Measurements from ENCODE around the gene NBAS.
"Not testable (repeated sequence)": the region's sequence is repeated elsewhere in the genome, so short reads cannot be mapped to it uniquely, and the experiment has no call there.

The NBAS gene

GRCh38 chr2:15260196-15260595 lies 300.9 kb downstream of the NBAS start:
- no peak for DNase-seq (ENCODE audit: low spot score)

DNA sequence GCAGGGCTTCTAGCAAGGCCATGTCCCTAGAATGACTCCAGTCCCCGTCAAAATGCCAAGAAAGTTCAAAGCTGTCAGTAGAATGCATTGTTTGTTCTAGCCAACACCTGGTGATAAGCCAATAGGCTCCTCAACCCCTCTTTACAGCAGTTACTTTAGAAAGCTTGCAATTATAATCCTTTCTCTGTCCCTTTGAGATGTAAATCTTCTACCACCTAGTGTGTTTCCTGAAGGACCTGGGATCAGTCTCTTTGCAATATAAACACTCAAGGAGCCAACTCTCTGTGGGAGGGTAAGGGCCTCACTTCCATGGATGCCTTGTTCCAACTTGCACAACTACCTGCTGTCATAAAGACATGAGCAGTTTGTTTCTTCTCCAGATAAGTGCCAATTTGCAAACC lies 301.8 kb downstream of the NBAS start:
- DNase-seq (ENCODE audit: low spot score) = no peak

DNA sequence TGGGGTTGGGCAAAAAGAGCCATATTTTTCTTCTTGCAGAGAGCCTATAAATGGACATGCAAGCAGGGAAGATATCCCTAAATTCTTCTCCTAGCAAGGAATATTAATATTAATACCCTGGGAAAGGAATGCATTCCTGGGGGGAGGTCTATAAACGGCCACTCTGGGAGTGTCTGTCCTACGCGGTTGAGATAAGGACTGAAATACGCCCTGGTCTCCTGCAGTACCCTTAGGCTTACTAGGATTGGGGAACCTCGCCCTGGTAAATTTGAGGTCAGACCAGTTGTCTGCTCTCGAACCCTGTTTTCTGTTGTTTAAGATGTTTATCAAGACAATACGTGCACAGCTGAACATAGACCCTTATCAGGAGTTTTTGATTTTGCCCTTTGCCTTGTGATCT lies 302.7 kb downstream of the NBAS start:
- DNase-seq (ENCODE audit: low spot score) = not testable (repeated sequence)

GRCh38 chr2:15253835-15254286 lies 307.3 kb downstream of the NBAS start:
- no peak for DNase-seq (ENCODE audit: low spot score)

- DNase-seq (ENCODE audit: low spot score) = no peak
These were observed 307.9 kb downstream of the NBAS start for GRCh38 chr2:15253247-15253646.

DNA sequence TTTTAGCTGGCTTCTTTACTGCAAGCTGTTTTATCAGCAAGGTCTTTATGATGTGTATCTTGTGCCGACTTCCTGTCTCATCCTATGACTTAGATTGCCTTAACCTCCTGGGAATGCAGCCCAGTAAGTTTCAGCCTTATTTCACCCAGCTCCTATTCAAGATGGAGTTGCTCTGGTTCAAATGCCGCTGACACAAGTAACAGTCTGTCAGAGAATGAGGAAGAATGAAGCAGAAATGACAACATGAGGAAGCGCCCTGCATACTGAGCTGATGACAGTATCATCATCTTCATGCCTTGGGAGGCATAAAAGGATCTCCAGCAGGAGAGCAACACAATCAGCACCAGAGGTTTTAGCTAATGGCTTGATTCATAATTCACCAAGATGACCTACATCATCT lies 309.4 kb downstream of the NBAS start:
- no peak for DNase-seq (ENCODE audit: low spot score)

- DNase-seq (ENCODE audit: low spot score) = not testable (repeated sequence)
These were observed 310.2 kb downstream of the NBAS start for GRCh38 chr2:15250946-15251345.

DNA sequence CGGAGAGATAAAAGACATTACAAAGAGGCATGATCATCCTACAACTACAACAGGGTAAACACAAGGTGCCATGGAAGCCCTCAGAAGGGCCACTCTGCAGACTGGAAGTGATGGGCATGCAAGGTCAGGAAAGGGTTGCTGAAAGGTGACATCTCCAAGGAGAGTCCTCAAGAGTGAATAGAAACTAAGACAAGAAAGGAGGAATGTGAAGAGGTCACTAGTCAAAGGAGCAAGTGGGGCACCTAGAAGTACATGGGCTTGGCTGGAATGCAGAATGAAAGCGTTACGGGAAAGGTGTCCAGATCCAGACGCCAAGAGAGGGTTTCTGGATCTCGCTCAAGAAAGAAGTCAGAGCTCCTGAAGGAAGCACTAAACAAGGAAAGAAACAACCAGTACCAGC lies 314.3 kb downstream of the NBAS start:
- DNase-seq (ENCODE audit: low spot score) = no peak

GRCh38 chr2:15243762-15244161 lies 317.4 kb downstream of the NBAS start:
- DNase-seq (ENCODE audit: low spot score) = peak; percentile 35

GRCh38 chr2:15242936-15243461 lies 318.1 kb downstream of the NBAS start:
- no peak for DNase-seq (ENCODE audit: low spot score)

DNA sequence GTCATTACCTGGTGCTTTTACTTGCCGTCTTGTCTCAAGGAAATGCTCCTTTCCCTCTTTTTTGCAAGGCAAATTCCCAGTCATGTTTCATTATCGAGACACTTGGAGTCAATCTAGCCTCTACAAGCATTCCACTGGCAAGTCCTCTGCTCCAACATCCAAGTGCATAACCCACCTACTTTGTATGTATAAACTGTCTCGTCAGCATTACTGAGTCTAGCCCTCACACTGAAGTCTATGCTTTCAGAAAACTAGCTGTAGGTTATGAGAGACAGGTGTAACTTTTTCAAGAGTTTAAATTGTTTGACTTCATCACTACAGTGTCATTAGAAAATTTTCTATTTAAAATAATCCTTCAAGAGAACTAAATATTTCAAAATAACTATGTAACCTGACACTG lies 319.2 kb downstream of the NBAS start:
- DNase-seq (ENCODE audit: low spot score) = no peak

GRCh38 chr2:15241201-15241600 lies 319.9 kb downstream of the NBAS start:
- DNase-seq (ENCODE audit: low spot score) = no peak

GRCh38 chr2:15238028-15238427 lies 323.1 kb downstream of the NBAS start:
- DNase-seq (ENCODE audit: low spot score) = no peak

GRCh38 chr2:15230599-15231192 lies 330.4 kb downstream of the NBAS start:
- DNase-seq (ENCODE audit: low spot score) = no peak

DNA sequence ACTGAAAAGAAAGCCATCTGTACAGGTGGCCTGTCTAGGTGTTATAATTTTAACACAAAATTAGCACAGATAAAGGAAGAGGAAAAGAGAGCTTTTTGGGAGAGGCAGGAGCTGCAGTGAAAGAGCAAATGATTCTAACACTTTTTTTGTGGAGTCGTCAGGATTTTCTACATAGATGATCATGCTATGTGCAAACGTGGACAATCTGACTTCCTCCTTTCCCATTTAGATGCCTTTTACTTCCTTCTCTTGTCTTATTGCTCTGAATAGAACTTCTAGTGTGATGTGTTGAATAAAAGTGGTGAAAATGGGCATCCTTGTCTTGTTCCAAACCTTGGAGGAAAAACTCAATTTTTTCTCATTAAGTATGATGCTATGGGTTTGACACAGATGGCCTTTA lies 334.5 kb downstream of the NBAS start:
- DNase-seq (ENCODE audit: low spot score) = no peak

DNA sequence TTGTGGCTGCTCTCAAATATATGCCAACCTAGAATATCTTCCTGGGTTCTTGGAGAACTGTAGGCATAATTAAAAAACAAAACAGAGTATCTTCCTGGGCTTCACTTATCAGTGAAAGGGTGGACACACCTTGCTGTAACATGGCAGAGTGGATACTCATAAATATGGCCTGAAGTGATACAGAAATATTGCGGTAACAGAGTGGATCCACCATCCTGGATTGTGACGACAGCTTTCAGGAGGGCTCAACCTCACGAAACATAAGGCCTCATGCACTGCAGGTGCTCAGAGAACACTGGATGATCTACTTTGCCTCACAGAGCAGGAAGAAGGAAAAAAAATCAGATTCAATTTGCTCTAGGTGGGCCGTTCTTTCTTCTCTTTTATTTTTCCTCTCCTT lies 336.0 kb downstream of the NBAS start:
- no peak for DNase-seq (ENCODE audit: low spot score)

DNA sequence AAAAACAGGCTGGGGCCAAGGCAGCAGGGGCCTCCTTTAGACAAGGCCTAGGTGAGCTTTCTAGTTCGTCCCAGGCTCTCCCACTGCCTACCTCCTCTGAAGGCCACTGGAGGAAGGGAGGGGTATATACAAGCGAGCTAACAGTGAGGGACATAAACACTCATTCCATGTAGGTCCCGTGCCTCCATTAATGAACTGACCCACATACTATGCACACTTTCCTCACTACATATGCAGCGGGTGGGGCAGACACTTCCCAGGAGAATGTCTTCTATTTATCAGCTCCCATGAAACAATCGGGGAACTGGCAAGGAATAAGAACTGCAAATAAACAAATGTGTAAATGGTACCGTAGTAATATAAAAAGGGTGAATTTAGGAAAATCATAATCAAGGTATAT lies 336.5 kb downstream of the NBAS start:
- DNase-seq (ENCODE audit: low spot score) = no peak

DNA sequence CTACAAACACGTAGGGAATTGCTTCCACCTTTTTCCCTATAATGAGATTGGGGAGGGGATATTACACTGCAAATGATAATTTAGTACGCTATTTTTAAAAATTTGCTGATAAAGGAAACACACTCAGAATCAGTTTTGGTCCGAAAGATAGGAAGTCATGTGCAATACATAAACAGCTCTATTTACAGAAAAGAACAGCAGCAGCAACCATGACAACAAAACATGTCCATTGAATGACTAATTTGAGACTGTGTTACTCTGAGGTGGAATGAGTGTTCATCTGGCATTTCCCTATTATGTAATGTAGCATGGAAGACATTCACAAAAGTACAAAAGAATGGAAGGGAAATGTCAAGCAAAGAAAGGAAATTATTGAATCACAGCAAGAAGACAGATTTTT lies 337.2 kb downstream of the NBAS start:
- no peak for DNase-seq (ENCODE audit: low spot score)

GRCh38 chr2:15222856-15223255 lies 338.3 kb downstream of the NBAS start:
- no peak for DNase-seq (ENCODE audit: low spot score)

- no peak for DNase-seq (ENCODE audit: low spot score)
These were observed 340.5 kb downstream of the NBAS start for GRCh38 chr2:15220603-15221002.

- no peak for DNase-seq (ENCODE audit: low spot score)
These were observed 342.6 kb downstream of the NBAS start for GRCh38 chr2:15218423-15219086.

DNA sequence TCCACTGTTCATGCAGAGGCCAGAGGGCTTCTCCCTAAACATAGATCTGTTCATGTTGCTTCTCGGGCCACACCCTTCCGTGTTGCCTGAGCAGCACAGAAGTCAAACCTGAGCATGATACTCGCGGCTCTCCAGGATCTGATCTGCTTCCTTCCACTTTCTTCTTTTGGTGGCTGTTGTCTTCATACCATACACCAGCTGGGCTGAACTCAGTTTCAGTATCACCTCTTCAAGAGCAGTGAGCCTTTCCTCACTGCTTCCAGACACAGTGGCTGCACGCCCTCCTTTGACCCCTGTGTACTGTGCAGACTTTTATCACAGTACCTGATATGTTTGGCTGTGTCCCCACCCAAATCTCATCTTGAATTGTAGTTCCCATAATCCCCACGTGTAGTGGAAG lies 348.9 kb downstream of the NBAS start:
- no peak for DNase-seq (ENCODE audit: low spot score)

DNA sequence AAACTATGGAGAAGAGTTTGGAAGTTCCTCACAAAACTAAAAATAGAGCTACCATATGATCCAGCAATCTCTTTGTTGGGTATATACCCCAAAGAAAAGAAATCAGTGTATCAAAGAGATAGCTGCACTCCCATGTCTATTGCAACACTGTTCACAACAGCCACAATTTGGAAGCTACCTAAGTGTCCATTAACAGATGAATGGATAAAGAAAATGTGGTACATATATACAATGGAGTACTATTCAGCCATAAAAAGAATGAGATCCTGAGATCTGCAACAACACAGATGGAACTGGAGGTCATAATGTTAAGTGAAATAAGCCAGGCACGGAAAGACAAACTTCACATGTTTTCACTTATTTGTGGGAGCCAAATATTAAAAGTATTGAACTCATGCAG lies 350.6 kb downstream of the NBAS start:
- not testable (repeated sequence) for DNase-seq (ENCODE audit: low spot score)

DNA sequence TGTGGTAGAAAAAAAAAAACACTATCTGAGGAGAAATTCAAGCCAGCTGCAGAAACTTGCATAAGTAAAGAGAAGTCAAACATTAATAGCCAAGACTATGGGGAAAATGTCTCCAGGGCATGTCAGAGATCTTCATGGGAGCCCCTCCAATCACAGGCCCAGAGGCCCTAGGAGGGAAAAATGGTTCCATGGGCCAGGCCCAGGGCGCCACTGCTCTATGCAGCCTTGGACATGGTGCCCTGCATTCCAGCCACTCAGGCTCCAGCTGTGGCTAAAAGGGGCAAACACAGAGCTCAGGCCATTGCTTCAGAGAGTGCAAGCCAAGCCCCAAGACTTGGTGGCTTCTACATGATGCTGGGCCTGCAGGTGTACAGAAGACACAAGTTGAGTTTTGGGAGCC lies 354.7 kb downstream of the NBAS start:
- DNase-seq (ENCODE audit: low spot score) = no peak

Measured in LoVo (cell line).